Frontal cortex (tissue), 4 donors: ENCODE data around the gene MORN4. TPM values are rescaled to one million over a fixed set of nuclear protein-coding genes. Genes with fewer than 3 reads are reported as not detected.

Source experiments
- DNase-seq, 2 donors: peaks; one replicate each; pipeline ENCODE4 v3.0.0; 2012; ENCODE audit warnings: low spot score in 2 of 2
- FAIRE-seq: peaks from 2 replicates; lab custom pipeline; 2012; peaks lifted over from hg19 to GRCh38; lab: Jason Lieb, UNC
- total RNA-seq: library from RNA; depleted of rRNA; stranded (reverse); fragments of >200 nt; gene quantifications from one replicate; pipeline ENCODE4 v1.2.3, GENCODE V29; 2014
- donor health status: control.
- donor health status: control.
- donor health status: control.

MORN4 gene
- total RNA-seq, 1 donor from 2014 or later, result 35.5 TPM

- DNase-seq (no peak), FAIRE-seq (no peak)
Measured at GRCh38 chr10:97599272-97599619, 34.1 kb downstream of the MORN4 start.

DNA sequence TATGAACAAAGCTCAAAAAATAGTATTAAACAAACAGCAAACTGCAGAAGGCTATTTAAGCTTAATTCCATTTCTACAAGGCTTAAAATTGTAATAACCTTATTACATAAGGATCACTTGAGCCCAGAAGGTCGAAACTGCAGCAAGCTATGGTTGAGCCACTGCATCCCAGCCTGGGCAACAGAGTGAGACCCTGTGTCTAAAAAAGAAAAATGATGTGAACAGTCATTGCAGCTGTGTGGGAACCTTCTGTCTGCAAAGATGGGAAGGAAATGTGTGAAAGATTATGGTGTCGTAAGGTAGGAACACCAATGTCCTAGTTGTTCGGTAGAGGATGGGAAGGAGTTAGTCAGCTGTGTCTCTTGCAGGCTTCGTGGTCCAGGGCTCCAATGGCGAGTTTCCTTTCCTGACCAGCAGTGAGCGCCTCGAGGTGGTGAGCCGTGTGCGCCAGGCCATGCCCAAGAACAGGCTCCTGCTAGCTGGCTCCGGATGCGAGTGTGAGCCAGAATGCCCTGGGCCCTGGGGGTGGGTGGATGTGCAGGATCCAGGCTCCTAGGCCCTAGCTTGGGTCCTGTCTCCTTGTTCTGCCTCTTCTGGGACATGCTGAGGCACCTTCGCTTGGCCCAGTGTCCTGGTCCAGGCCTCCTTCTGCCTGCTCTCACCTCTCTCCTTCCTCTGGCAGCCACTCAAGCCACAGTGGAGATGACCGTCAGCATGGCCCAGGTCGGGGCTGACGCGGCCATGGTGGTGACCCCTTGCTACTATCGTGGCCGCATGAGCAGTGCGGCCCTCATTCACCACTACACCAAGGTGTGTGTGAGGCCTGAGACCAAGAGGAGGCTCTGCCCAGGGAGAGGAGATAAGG lies 34.7 kb downstream of the MORN4 start:
- DNase-seq (no peak), FAIRE-seq (no peak)

DNA sequence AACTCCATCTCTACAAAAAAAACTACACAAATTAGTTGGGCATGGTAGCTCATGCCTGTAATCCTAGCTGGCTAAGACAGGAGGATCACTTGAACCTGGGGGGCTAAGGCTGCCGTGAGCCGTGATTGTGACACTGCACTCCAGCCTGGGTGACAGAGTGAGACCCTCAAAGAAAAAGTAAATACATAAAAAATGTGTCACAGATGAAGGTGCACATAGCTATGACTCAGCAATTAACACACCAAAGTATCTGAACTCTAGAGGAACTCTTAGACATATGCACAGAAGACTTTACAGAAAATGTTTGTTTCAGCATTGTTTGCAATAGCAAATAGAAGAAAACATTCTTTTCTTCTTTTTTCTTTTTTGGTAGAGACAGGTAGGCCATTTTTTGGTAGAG lies 35.5 kb downstream of the MORN4 start:
- FAIRE-seq (no peak), DNase-seq (no peak)

GRCh38 chr10:97596101-97597082 lies 36.9 kb downstream of the MORN4 start:
- no peak for FAIRE-seq
- no peak for DNase-seq

GRCh38 chr10:97593421-97593820 lies 39.9 kb downstream of the MORN4 start:
- no peak for FAIRE-seq
- no peak for DNase-seq

DNA sequence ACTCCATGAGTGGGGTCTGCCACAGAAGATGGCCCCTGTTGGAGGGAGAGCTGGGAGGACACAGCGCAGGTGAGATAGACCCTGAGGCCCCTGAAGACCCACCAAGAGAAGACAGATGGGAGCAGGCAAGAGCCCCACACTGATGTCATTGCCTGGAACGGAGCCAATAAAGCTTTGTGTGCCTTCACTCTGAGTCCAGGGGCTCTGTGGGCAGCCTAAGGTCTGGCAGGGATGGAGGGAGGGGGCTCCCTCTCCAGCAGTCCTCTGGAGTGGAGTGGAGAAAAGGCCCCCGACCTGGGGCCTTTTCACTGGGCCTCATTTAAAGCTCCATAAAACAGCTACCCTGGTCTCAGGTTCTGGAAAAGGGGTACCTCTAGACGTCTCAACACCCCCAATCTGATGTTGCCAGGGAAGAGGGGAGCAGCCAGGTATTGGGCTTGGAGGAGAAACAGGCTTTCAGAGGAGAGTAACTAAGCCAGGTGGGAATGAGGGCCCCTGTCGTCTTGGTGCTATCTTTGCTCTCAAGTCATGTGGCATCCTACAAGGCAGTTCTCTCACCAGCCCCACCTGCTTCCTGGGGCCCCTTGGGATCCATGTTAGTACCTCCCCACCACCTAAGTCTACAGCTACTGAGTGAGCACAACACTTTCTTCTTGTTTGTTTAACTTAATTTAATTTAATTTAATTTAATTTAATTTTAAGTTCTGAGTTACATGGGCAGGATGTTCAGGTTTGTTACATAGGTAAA lies 42.4 kb downstream of the MORN4 start:
- DNase-seq (no peak), FAIRE-seq (no peak)

DNA sequence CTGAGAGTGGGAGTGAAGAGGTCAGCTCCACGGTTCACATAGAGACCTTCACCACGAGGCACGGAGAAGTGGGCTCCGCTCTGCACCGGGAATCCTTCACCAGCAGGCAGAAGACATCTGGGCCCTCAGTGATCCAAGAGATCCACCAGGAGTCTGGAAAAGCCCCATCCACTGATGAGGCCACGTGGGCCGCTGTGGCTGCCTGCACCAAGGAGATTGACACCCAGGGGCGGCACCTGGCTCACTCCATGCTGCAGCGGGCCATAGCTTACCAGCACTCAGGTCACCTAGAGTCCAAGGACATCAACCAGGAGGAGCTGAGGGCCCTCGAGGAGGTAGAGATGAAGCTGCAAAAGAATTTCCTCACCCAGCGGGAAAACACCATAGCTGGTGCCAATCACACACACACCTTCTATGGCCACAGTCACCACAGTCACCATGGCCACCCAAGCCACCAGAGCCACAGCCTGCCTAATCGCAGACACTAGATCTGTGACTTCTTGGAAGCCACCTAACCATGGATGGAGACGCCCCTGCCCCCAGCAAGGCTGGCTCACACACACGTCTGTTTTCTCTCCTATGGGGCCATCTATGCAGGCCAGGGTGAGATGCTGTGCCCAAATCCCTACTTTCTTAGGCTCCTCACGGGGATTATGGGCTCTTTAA lies 43.1 kb downstream of the MORN4 start:
- no peak for DNase-seq
- FAIRE-seq, result no peak

DNA sequence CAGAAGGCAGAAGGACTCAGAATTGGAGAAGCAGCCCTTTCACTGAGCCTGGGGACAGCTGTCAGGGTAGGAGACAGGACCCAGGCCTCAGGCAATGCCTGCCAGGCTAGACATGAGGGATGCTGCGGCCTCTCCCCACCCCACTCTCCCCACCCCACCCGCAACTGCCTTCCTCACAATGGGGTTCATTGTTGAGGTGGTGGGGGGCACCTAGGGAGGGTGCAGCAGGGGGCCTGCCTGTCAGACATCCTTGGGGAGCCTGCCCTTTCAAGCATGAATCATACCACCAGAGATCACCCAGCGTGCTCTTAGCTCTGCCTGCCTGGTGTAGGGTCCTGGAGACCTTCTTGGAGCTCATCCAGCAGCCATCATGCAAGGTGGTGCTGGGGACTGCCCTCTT lies 43.8 kb downstream of the MORN4 start, which contains the start of gene C10orf62:
Gene C10orf62 (plus strand): TSS at position 243 of the 400 bp plus-strand sequence. CDS start 177 bp downstream, outside the sequence.
- DNase-seq, result no peak
- no peak for FAIRE-seq

DNA sequence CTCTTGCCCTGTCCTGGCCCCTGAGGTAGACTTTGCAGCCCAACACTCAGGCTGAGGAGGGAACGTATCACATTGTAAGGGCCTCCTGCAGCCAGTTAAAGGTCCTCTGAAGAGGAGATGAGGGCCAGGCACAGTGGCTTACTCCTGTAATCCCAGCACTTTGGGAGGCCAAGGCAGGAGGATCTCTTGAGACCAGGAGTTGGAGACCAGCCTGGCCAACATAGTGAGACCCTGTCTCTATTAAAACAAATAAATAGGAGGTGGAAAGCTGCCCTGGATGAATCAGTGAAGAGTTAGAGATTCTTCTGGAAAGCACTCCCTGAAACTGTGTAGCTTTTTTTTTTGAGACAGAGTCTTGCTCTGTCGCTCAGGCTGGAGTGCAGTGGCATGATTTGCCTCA lies 46.1 kb downstream of the MORN4 start:
- no peak for DNase-seq
- FAIRE-seq, result no peak

DNA sequence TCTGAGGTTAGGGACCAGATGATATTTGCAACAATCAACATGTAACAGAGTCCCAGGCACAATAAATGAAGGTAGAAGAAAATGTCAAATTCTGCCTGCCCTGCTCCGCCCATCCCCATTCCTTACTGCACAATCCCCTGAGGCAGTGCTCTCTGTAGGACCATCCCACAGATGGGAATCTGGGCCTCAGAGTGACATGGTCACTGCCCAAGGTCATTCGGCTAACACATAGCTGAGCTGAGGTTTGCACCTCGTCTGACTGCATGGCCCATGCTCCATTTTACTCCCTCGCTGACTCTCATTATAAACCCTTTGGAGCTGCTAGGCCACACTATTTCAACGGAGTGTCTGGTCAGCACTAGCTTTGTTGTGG lies 47.9 kb downstream of the MORN4 start:
- DNase-seq (no peak), FAIRE-seq (no peak)

- FAIRE-seq (no peak), DNase-seq (no peak)
Measured at GRCh38 chr10:97584798-97585438, 48.4 kb downstream of the MORN4 start.

DNA sequence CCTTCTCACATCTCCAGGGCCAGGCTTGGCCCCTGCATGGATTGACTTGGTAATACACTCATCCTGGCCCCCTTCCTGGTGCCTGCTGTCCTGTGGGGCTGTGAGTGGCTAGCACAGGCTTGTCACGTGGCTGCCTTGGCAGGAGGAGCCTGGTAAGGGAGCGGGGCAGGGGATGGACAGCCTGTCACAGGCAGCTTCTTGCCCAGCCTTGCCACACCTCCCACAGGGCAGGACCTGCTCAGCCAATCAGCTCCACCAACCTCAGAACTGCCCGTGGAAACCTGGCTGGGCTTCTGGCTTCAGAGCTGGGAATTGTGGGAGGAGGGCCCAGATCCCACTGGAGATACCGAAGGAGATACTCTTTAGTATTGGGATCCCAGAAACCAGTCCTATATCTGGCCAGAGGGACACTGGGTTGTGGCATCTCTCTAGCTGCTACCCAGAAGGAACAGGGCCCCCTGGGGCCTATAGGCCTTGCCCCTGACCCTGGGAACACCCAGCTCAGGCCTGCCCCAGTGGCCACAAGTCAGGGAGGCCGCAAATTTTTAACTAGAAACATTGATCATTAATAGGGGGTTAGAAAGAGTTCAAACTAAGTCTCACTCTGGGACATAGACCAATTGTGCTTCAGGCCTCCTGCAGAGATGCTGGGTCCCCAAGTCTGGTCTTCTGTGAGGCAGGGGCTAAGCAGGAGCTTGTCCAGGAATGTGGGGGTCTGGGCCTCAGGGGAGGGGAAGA lies 49.1 kb downstream of the MORN4 start, which contains the start of gene HOGA1:
Gene HOGA1 (plus strand): TSS at position 330 of the 738 bp plus-strand sequence. CDS start 315 bp downstream, at position 645.
- DNase-seq (peak; percentile 82), FAIRE-seq (no peak)

- DNase-seq, result no peak
- FAIRE-seq, result no peak
Measured at GRCh38 chr10:97583476-97583875, 49.8 kb downstream of the MORN4 start.

- FAIRE-seq, result no peak
Measured at GRCh38 chr10:97582169-97582568, 51.1 kb downstream of the MORN4 start.

DNA sequence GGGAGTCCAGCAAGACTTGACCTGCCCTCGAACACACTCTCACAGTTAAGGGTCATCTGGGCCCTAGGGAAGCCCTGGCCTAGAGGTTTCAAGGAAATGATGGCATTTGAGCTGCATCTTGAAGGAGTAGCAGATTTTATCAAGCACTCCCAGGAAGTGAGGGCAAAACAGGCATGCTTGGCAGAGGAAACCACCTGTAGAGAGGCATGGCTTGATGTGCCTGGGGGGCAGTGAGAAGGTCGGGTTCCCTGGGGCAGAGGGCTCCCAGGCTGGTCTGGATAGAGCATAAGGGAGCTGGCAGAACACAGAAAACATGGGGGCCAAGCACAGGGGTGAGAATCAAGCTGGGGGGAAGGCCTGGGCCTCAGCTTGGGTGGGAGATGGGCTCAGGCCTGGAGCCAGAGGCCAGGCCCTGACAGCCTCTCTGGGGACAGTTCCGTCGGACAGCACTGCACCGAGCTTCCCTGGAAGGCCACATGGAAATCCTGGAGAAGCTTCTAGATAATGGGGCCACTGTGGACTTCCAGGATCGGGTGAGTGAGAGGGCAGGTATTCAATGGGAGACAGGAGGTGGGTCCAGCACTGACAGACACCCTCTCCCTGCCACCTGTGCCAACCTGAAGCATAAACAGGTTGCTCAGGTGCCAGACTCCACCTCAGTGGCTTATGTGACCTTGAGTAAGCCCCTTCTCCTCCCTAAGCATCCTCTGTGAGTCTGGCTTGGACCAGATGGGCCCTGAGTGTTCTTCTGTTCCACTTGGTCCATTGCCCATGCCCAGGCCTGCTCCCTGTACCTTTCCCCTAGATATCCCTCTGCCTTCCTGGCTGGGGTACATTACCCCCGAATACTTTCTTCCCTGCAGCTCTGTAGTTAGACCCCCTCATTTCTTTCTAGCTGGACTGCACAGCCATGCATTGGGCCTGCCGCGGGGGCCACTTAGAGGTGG lies 52.6 kb downstream of the MORN4 start:
- FAIRE-seq, result no peak
- peak in 1 of 2 donors; percentile 10 for DNase-seq

More at GRCh38 chr10:97582169-97582568, 51.1 kb downstream of the MORN4 start:
- no peak for DNase-seq

DNA sequence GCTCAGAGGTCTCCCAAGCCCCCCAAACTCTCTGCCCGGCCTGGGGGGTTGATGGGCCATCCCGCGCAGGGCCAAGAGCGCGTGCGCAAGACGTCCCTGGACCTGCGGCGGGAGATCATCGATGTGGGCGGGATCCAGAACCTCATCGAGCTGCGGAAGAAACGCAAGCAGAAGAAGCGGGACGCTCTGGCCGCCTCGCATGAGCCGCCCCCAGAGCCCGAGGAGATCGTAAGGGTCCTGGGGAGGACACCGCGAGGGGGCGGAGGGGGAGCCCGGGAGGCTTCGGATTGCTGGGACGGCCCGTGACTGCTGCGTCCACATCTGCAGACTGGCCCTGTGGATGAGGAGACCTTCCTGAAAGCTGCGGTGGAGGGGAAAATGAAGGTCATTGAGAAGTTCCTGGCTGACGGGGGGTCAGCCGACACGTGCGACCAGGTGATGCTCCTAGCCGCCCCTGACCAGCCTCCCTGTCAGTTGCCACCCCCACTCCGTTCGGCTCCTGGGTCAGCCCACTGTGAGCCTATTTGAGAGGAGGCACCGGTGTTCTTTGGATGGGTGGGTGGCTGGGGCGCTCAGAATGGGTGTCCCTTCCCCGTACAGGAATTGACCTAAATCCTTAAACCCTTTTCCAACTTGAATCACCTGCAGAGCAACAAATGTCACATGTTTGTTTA lies 55.0 kb downstream of the MORN4 start:
- DNase-seq, result no peak
- FAIRE-seq, result no peak

- no peak for FAIRE-seq
Measured at GRCh38 chr10:97577701-97578100, 55.6 kb downstream of the MORN4 start.

More at GRCh38 chr10:97577701-97578100, 55.6 kb downstream of the MORN4 start:
- no peak for DNase-seq
